WTC11 (cell line): ENCODE results near the gene PEBP1. TPM values are rescaled to one million over a fixed set of nuclear protein-coding genes. Genes with fewer than 3 reads are reported as not detected.
A peak's percentile ranks its signal among the peaks of the same experiment; 100 is the strongest.

Experiments
- ATAC-seq: fragments of 200-7000 bp; cut with Tn5 transposase; 2 replicates; pipeline ENCODE4 v1.10.0; 2021; ENCODE audit warnings: mild to moderate bottlenecking, moderate library complexity
- CTCF ChIA-PET: fragments of 300-600 bp; sonication (Branson Sonifier 250); formaldehyde crosslinking; loops from one replicate; lab custom pipeline; 2021; ENCODE audit warnings: antibody characterized with exemption; lab: Charles Lee
- POLR2A ChIA-PET: fragments of 350-600 bp; sonication (Branson Sonifier 250); formaldehyde crosslinking; loops from one replicate; lab custom pipeline; 2021; ENCODE audit warnings: antibody characterized with exemption; lab: Charles Lee
- DNase-seq: peaks from one replicate; pipeline ENCODE4 v3.0.0; 2021; ENCODE audit warnings: low spot score
- H3K27ac Mint-ChIP-seq: 2 replicates; pipeline ENCODE4 v1.8.0; 2021; ENCODE audit warnings: mixed read lengths
- H3K27me3 Mint-ChIP-seq: 2 replicates; pipeline ENCODE4 v1.8.0; 2021; ENCODE audit warnings: low read depth, mild to moderate bottlenecking, moderate library complexity, mixed read lengths
- H3K36me3 Mint-ChIP-seq: 2 replicates; pipeline ENCODE4 v1.8.0; 2021; ENCODE audit warnings: mixed read lengths
- H3K4me1 Mint-ChIP-seq: 2 replicates; pipeline ENCODE4 v1.8.0; 2022; ENCODE audit warnings: mixed read lengths
- H3K4me3 Mint-ChIP-seq: 2 replicates; pipeline ENCODE4 v1.8.0; 2021; ENCODE audit warnings: mild to moderate bottlenecking, moderate library complexity, mixed read lengths
- H3K9me3 Mint-ChIP-seq: 2 replicates; pipeline ENCODE4 v1.8.0; 2021; ENCODE audit warnings: mixed read lengths
- AR ChIP-seq: fragments of 250-450 bp; sonication (Bioruptor Pico); IDR thresholded peaks from 2 replicates; pipeline ENCODE4 v1.9.0; 2021; ENCODE audit warnings: mild to moderate bottlenecking
- ATF1 ChIP-seq: sonication (generic); formaldehyde crosslinking; IDR thresholded peaks from 2 replicates; pipeline ENCODE4 v1.8.1; 2023; ENCODE audit warnings: mild to moderate bottlenecking, moderate library complexity, missing genetic modification reagents
- ATF3 ChIP-seq: sonication (generic); formaldehyde crosslinking; conservative IDR thresholded peaks from 2 replicates; pipeline ENCODE4 v1.8.1; 2022; ENCODE audit warnings: mild to moderate bottlenecking, missing genetic modification reagents
- CDX4 ChIP-seq: fragments of 250-450 bp; sonication (Bioruptor Pico); IDR thresholded peaks from 2 replicates; pipeline ENCODE4 v1.9.0; 2021; ENCODE audit warnings: moderate library complexity, mild to moderate bottlenecking, inconsistent platforms, borderline replicate concordance
- CTCF ChIP-seq: fragments of 200-600 bp; IDR thresholded peaks from 2 replicates; pipeline ENCODE4 v1.8.0; 2022; ENCODE audit warnings: antibody characterized with exemption
- ERG ChIP-seq: fragments of 250-450 bp; sonication (Bioruptor Pico); IDR thresholded peaks from 2 replicates; pipeline ENCODE4 v1.8.0; 2021; ENCODE audit warnings: mild to moderate bottlenecking
- FOXJ3 ChIP-seq: sonication (generic); formaldehyde crosslinking; IDR thresholded peaks from 2 replicates; pipeline ENCODE4 v1.9.0; 2021; ENCODE audit warnings: missing genetic modification reagents, mild to moderate bottlenecking, borderline replicate concordance
- FOXK1 ChIP-seq: sonication (generic); formaldehyde crosslinking; IDR thresholded peaks from 2 replicates; pipeline ENCODE4 v1.8.0; 2022; ENCODE audit warnings: mild to moderate bottlenecking, moderate library complexity, missing genetic modification reagents
- IRF2 ChIP-seq: sonication (generic); formaldehyde crosslinking; IDR thresholded peaks from 2 replicates; pipeline ENCODE4 v1.8.0; 2022; ENCODE audit warnings: low read depth, missing genetic modification reagents, borderline replicate concordance
- JAZF1 ChIP-seq: fragments of 250-450 bp; sonication (Bioruptor Pico); IDR thresholded peaks from 2 replicates; pipeline ENCODE4 v1.9.0; 2021; ENCODE audit warnings: moderate library complexity, mild to moderate bottlenecking, inconsistent platforms
- NFE2L1 ChIP-seq: sonication (generic); formaldehyde crosslinking; IDR thresholded peaks from 2 replicates; pipeline ENCODE4 v1.8.1; 2023; ENCODE audit warnings: missing genetic modification reagents
- OVOL2 ChIP-seq: fragments of 250-450 bp; sonication (Bioruptor Pico); IDR thresholded peaks from 2 replicates; pipeline ENCODE4 v1.9.0; 2021; ENCODE audit warnings: mild to moderate bottlenecking, borderline replicate concordance
- RORB ChIP-seq: fragments of 250-450 bp; sonication (Bioruptor Pico); IDR thresholded peaks from 2 replicates; pipeline ENCODE4 v1.9.0; 2021; ENCODE audit warnings: mild to moderate bottlenecking
- TEAD4 ChIP-seq: sonication (generic); formaldehyde crosslinking; IDR thresholded peaks from 2 replicates; pipeline ENCODE4 v1.8.0; 2022; ENCODE audit warnings: mild to moderate bottlenecking, missing genetic modification reagents
- ZMAT4 ChIP-seq: fragments of 250-450 bp; sonication (Bioruptor Pico); IDR thresholded peaks from 2 replicates; pipeline ENCODE4 v1.9.0; 2021; ENCODE audit warnings: mild to moderate bottlenecking
- total RNA-seq: library from RNA; stranded (reverse); gene quantifications from 3 replicates; pipeline ENCODE4 v1.2.3, GENCODE V29; 2021

The PEBP1 gene
- total RNA-seq, 1 experiment from 2014 or later, result 363 TPM

- DNase-seq, result no peak
- POLR2A ChIA-PET, result interaction anchor here (1.9 kb wide), 1 partner anchor 36 kb away, joined by 7 read pairs; no protein-coding TSS in a partner anchor
- CTCF ChIA-PET, result no interaction called here
Measured at GRCh38 chr12:118101051-118101450, 34.9 kb upstream of the PEBP1 start.

More at GRCh38 chr12:118101051-118101450, 34.9 kb upstream of the PEBP1 start:
- H3K4me3 Mint-ChIP-seq, result peak overlapping the region; percentile 20; the same call in 1 of the 2 replicates
- H3K9me3 Mint-ChIP-seq, result no peaks in the 10 kb centered on the region
- H3K27me3 Mint-ChIP-seq, result no peaks in the 10 kb centered on the region
- peak overlapping the region; percentile 64 for H3K27ac Mint-ChIP-seq
- H3K36me3 Mint-ChIP-seq, result peaks cover 16% of the 10 kb centered on the region
- no peak for TF ChIP-seq TEAD4
- no peak for TF ChIP-seq NFE2L1 (CRISPR knock-in tag)
- no peak for TF ChIP-seq RORB (CRISPR knock-in tag)
- no peak for TF ChIP-seq IRF2 (CRISPR knock-in tag)
- no peak for TF ChIP-seq CDX4 (CRISPR knock-in tag)
- TF ChIP-seq ATF1 (CRISPR knock-in tag), result no peak
- no peak for TF ChIP-seq CTCF
- no peak for TF ChIP-seq ATF3
- no peak for TF ChIP-seq AR (CRISPR knock-in tag)
- no peak for TF ChIP-seq OVOL2
- TF ChIP-seq JAZF1, result no peak
- no peak for TF ChIP-seq FOXK1 (CRISPR knock-in tag)
- no peak for TF ChIP-seq ERG (CRISPR knock-in tag)
- no peak for TF ChIP-seq FOXJ3 (CRISPR knock-in tag)
- TF ChIP-seq ZMAT4, result no peak
- TF ChIP-seq, all 79 proteins: peak for 0
- no peak for ATAC-seq
- H3K4me1 Mint-ChIP-seq, result peaks cover 35% of the 10 kb centered on the region
